HG03342 (cell line): ENCODE measurements around the gene MRPL24.
A peak's percentile ranks its signal among the peaks of the same experiment; 100 is the strongest.
"Not testable (repeated sequence)": the region's sequence is repeated elsewhere in the genome, so short reads cannot be mapped to it uniquely, and the experiment has no call there.

ENCODE experiments used
- ATAC-seq: cut with Tn5 transposase; IDR thresholded peaks from one replicate; pipeline ENCODE4 v1.9.1; 2021; ENCODE audit warnings: mild to moderate bottlenecking, moderate library complexity; ENCODE audit not compliant: unreplicated experiment

The MRPL24 gene

DNA sequence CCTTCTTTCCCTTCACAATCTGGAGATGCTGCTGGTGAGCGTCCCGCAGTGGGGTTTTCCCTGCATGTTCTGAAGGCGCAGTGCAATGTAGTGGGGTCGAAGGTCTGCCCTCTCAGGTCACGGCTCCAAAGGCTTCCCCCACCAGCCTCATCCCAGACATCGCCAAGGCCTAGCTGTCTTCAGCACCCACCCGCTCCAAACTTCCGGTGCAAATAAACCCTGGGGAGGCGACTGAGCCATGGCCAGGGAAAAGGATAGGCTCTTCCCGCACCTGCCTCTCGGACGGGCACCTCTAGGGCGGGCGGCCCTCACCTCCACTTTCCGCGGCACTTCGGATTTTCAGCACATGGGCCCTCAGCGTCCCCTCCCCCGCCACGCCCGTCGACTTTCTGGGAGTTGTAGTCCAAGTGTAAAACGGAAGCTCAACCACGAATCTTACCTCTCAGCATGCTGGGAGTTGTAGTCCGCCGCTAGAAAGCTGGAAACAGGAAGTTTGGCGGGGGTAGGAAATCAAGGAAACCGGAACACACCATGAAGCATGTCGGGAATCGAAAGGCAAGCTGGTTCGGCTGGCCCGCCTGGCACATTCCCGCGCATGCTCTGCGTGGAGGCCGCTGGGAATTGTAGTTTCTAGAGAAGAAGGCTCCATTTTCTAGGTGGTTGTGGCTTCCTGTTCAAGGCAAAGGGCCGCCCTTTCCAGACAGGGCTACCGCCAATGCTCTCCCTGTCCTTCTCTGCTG lies at the start of gene MRPL24:
MRPL24 (minus strand) TSS at position 348 of the 740 bp plus-strand sequence. CDS start 2,384 bp downstream, outside the sequence.
- peak; percentile 77 for ATAC-seq

DNA sequence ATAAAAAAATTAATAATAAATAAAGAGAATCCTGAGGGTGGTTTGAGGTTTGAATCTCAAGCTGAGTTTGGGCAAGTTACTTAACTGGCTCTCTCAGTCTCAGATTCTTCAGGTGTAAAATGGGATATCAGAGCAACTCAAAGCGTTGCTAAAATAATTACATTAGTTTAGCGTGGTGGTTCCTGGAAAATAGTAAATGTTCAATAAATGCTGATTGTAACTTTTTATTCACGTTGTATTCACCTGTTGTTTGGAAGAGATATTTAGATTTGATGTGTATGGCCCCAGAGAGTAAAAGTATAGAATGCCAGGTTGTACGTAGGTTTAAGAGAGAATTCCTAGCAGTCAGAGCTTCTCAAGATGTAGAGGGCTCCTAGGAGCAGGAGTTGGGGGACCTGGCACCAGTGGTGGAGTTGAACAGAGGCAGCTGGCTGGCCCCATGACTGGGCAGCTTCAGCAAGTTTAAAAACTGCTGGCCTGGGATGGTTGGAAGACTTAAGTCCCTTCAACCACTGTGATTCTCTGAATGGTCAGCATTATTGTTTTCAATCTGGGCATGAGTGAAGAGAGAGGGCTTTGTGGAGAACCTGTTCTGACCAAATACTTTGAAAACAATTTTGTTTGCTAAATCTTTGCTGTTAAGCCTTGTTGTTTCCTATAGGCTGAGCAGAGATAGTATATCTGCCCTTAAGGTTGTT lies 48.9 kb upstream of the MRPL24 start:
- no peak for ATAC-seq

DNA sequence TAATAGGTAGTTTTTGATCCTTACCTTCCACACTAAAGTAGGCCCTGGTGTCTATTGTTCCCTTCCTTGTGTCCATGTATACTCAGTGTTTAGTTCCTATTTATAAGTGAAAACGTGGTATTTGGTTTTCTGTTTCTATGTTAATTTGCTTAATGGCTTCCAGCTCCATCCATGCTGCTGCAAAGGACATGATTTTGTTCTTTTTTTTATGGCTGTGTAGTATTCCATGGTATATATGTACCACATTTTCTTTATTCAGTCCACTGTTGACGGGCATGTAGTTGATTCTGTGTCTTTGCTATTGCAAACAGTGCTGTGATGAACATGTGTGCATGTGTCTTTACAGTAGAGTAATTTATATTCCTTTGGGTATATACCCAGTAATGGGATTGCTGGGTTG lies 47.2 kb upstream of the MRPL24 start:
- ATAC-seq = no peak

DNA sequence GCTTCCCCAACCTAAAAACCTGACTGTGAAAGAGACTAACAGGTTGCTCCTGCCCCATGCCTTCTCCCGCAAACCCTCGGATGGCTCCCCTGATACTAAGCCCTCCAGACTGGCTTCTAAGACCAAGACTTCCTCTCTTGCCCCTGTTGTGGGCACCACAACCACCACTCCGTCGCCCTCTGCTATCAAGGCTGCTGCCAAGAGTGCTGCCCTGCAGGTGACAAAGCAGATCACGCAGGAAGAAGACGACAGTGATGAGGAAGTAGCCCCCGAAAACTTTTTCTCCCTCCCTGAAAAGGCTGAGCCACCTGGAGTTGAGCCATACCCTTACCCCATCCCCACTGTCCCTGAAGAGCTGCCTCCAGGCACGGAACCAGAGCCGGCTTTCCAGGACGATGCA lies 45.8 kb upstream of the MRPL24 start:
- no peak for ATAC-seq

DNA sequence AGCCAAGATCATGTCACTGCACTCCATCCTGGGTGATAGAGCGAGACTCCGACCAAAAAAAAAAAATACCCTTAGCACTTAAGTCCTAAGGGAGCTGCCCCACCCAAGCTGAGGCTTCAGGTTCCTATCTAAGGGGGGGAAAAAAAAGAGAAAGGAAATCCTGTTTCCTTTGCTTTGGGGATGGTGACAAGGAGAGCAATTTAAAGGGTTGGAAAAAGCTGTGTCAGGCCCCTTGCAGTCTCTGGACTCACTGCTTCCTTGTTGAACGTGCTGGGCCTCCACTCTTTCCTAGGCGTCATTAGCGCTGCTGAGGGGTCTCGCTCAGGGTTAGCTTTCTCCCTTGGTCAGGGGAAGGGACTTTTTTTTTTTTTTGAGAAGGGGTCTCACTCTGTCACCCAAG lies 44.6 kb upstream of the MRPL24 start:
- no peak for ATAC-seq

DNA sequence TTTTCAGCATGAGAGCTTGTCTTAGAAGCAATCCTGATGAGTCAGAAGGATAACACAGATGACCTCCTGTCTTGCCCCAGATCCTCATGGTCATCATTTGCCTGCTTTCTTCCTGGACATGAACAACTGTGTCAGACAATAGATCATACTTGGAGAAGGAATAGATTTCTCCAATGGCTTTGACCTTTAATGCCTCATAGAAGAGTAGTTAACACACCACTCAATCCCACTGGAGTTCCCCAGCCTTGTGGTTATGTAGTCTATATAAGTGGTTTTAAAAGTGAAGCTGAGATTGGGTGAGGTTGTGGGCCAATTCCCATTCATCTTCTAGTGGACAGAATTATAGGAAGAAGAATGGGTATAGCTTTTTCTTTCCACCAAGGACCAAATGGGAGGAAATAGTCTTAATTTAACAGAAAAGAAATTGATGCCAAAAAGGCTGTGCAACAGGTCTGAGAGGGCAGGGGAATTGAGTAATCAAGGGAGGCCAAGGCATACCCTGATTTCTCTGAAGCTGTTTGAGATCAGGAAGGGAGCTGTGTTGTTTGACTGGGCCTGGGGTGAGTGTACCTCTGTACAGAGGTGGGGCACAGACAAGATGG lies 40.8 kb upstream of the MRPL24 start:
- ATAC-seq = no peak

DNA sequence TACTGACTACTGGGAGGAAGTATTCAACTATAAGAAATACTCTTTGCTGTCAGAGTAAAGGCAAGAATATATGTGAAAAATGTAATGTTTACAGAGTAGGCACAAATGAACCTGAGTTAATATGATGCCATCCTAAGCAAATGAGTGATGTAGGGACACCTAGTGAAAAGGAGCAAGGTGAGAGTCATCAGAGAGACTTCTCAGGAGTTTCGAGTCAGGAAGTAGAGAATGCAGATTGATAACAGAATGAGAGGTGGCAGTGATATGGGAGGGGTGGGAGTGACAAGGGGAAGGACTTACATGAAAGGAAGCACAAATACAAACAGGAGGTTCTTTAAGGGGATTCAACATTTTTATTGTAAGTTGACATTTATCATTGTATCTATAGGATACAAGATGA lies 36.7 kb upstream of the MRPL24 start:
- ATAC-seq = no peak

DNA sequence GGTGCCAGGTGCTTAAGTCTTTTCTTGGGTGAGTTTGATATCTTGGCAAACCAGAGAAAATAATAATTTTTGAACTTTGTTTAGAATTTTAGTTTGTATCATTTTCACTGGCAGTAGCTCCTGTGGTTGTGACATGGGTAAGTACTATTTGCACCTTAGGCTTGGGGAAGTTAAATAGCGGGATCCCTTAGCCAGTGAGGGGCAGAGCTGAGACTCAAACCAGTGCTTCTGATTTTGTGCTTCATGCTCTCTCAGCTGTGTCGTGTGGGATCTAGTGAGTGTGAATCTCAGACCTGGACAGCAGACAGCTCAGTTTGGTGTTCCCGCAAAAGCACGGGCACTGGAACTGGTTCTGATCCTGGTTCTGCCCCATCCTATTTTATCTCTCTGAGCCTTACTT lies 36.1 kb upstream of the MRPL24 start:
- ATAC-seq = no peak

DNA sequence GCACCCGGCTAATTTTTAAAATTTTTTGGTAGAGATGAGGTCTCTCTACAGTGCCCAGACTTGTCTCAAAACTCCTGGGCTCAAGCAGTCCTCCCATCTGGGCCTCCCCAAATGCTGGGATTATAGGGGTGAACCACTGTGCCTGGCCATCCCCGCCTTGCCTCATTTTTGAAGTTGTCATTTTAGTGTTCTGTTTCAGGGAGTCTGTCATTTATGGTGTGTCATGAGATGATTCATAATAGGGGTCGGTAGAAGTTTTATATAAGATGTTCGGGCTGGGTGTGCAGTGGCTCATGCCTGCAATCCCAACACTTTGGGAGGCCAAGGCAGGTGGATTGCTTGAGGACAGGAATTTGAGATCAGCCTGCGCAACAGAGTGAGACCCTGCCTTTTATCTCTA lies 34.9 kb upstream of the MRPL24 start:
- ATAC-seq = no peak

DNA sequence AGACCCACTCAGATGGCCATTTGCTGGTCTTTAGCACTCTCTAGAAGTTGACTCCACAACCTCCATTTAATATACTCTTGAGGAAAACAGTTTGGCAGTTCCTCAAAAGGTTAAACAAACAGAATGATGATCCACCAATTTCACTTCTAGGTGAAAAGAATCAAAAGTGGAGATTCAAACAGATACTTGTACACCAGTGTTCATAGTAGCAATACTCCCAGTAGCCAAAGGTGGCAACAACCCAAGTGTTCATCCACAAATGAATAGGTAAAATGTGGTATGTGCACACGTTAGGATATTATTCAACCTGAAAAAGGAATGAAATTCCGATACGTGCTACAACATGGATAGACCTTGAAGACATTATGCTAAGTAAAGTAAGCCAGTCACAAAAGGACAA lies 32.7 kb upstream of the MRPL24 start:
- no peak for ATAC-seq

DNA sequence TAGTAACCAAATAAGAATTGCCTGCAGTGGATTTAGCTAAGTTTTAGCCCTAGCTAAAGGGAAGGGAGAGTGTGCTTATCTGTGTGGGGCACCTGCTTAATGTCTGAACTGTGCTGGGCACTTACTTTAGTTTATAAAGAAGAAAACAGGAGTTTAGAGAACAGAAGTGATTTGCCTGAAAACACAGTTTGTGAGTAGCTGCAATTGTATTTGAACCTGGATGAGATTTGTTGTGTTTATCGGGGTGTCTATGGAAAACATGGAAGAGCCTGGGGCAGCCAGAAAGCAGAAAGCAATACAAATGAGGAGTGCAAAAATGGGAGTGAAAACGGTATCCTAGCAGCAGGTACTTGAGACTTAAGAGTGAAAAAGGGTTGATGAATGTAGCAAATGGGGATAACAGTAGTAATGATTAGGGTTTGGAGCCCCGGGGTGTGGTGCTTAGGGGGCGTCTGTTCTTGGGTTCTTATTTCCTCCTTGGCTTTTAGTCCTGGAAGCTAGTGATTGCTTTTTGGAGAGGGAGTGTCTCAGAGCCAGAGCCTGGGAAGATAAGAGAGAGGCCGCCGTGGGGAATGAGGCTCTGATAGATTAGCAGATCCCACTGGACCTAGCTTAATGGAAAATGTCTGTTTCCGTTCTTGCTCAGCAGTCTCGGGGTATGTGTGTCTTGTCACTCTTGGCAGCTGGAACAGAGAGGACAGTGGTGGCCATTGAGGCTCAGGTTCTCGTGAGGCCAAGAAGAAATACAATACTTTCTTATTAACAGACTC lies 32.0 kb upstream of the MRPL24 start:
- ATAC-seq = no peak

DNA sequence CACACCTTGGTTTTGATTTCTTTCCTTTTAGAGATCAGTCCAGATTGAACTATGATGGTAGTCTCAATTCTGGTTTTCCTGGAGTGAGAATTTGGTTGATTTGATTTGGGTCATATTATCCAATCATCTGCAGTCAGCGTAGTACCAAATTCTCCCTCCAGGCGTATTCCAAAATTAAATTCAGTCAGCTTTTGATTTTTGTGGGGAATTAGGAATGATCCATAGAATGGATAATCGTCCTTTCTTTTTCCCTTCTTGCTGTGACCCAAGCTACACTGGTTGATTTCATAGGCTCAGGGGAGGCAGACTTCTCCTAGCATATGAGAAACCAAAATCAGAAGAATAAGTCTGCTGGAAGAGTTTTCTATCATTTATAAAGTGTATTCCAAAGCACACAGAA lies 31.3 kb upstream of the MRPL24 start:
- ATAC-seq = no peak

DNA sequence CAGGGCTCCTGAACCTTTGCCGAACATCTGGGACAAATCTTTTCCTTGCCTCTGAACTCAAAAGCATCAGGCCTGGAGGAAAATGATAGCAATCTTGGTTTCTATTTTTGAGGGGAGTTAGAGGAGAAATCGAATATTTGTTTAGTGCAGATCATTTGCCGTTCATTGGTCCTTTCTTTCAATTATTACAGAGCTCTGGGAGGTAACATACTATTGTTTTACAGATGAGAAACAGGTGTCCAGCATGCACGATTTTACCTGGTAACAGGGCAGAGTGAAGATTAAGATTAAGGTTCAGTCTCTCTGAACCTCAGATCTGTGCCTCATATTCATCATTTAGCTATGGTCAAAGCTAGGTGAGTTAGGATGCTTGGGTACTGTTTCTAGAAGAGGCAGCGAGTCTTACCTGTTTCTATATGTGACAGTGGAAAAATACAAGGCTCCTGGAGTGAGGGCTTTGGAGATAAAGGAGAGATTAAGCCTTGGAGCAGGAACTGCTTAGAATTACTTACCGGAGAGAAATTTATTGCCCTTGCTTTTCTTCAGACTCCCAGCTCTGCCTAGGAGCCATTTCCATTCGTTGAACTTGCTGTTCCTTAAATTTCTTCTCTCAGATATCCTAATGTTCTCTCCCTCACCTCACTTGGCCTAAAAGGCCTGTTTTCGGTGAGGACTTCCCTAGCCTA lies 27.9 kb upstream of the MRPL24 start:
- ATAC-seq = no peak

DNA sequence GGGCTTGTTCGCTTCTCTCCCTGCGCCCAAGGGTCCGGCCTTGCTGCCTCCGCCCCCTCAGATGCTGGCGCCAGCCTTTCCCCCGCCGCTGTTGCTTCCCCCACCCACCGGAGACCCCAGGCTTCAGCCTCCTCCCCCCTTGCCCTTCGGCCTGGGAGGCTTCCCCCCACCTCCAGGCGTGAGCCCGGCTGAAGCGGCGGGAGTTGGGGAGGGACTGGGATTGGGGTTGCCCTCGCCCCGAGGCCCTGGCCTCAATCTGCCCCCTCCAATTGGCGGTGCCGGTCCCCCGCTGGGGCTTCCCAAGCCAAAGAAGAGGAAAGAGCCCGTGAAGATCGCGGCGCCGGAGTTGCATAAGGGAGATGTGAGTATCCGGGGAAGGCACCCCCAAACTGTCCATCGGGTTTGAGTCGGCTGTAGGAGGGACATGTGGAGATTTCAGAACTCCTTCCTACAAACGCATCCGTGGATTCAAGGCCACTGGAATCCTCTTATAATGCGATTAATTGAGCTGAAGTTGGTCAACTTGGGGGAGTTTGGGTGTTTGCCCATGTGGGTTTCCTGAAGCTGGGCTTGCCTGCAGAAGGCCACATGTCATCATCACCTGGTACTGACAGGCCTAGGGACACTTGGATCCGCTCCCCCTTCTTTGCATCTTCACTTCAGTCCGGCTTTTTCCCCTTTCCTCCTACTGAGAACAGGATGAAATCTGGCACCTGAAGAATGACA lies 27.2 kb upstream of the MRPL24 start:
- no peak for ATAC-seq

DNA sequence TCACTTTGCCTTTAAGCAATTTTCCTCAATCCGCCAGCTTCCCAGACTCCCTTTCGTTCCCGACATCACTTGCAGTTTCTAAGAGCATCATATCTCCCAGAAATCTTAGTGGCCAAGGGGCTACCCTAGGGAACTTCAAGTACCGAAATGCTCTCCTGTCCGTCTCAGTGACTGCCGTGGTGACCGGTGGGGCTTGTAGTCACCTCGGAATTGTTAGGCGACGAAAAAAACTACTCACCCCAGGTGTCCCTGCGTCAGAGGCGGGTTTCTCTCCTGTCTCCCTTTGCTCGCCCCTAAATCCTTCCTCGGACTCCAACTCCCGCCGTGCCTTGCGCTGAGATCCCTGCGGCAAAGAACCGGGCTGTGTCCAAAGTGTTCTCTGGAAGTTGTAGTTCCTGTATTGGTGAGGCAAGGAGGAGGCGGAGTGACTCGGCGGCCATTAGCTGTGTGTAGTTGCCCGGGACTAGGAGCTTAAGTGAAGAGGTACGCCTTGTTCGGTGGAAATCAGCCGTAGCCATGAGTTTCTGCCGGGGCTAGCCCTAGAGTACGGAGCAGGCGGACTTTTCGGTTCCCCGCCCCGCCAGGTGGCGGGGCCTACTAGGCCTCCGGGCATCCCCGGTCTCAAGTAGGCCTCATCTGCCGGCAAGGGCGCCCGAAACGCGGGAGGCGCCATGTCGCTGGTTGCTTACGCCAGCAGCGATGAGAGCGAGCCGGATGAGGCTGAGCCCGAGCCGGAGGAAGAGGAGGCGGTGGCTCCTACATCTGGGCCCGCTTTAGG lies 26.4 kb upstream of the MRPL24 start, which contains the start of gene PRCC:
PRCC (plus strand) TSS at position 435 of the 778 bp plus-strand sequence; CDS start at position 672, 237 bp downstream.
- peak; percentile 92 for ATAC-seq

DNA sequence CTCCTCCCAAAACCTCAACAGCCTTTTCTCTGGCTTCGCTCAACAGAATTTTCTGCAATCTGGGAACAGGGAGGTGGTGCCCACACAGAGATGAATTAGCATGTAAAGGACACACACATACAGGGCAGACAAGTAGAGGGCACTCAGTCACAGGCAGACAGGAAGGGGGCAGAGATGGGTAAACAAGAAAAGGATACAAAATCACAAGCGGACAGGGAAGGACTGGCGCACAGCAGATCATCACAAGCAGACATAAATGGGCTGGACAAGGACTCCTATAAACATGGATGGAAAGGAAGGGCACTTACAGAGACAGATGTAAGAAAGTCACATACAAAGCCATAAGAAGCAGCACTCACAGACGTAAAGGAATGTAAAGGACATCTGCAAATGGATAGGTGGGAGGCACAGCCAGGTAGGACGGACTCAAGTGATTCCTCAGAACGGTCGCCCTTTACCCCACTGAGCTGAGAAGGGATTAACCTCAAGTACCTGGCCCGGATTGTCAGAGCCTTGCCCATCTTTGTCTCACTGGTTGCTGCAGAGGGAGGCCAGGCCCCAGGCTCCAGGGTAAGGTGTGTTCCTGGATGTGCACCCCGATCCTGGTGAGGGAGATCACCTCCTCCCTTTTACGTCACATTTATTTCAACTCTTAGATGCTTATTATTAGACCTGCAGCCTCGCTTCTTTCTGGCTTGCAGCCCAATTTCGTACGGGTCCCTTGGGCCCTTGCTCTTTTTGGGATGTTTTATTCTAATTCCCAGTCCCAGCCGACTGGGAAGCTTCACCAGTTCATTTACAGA lies 25.6 kb upstream of the MRPL24 start:
- peak; percentile 5 for ATAC-seq

DNA sequence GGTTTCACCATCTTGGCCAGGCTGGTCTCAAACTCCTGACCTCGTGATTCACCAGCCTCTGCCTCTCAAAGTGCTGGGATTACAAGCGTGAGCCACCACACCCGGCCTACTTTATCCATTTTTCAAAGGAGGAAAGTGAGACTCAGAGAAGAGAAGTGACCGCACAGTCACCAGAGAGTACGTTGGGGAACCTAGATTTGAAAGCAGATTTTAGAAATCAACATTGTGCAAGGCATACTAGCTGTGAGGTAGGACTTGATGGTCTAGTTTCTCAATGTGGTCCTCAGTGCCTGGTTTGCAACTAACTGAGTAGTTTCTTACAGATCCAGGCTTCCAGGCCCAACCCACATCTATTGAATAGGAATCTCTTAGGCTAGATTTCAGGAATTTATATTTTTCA lies 24.8 kb upstream of the MRPL24 start:
- no peak for ATAC-seq

DNA sequence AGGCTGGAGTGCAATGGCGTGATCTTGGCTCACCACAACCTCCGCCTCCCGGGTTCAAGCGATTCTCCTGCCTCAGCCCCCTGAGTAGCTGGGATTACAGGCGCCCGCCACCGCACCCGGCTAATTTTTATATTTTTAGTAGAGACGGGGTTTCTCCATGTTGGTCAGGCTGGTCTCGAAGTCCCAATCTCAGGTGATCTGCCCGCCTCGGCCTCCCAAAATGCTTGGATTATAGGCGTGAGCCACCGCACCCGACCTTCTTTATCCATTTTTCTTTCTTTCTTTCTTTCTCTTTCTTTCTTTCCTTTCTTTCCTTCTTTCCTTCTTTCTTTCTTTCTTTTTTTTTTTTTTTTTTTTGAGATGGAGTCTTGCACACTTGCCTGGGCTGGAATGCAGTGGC lies 24.2 kb upstream of the MRPL24 start:
- ATAC-seq = not testable (repeated sequence)

DNA sequence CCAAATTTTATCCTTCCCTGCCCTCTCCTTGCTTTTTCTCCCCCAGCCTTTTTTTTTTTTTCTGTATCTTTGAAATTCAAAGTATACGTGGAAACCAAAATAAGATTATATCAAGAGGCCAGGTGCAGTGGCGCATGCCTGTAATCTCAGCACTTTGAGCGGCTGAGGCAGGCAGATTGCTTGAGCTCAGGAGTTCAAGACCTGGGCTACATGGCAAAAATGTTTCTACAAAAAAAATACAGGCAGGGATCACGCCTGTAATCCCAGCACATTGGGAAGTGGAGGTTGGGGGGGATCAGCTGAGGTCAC lies 19.9 kb upstream of the MRPL24 start:
- ATAC-seq = no peak
